Esophagus muscularis mucosa (tissue), 3 donors: ENCODE measurements around the gene MTHFR.

Source experiments
- POLR2A ChIP-seq: fragments of 450-650 bp; IDR thresholded peaks from one replicate; pipeline ENCODE4 v1.6.1; 2017; ENCODE audit warnings: antibody characterized with exemption, moderate library complexity, mild to moderate bottlenecking, low read depth
- POLR2AphosphoS5 ChIP-seq, 2 donors: sonication (generic); formaldehyde crosslinking; IDR thresholded peaks; one replicate each; pipeline ENCODE4 v1.6.1; 2017; ENCODE audit warnings: antibody characterized with exemption in 2 of 2
- TF ChIP-seq, protein P1 (sequence below), 3 experiments: fragments of 200-600 bp in 2 of 3; fragments of 450-650 bp in 1 of 3; sonication (generic) in 2 of 3; IDR thresholded peaks; one replicate each; pipeline ENCODE4 v1.5.1; 2017 to 2019; ENCODE audit warnings: antibody characterized with exemption in 3 of 3, mild to moderate bottlenecking in 2 of 3, moderate library complexity in 1 of 3

DNA sequence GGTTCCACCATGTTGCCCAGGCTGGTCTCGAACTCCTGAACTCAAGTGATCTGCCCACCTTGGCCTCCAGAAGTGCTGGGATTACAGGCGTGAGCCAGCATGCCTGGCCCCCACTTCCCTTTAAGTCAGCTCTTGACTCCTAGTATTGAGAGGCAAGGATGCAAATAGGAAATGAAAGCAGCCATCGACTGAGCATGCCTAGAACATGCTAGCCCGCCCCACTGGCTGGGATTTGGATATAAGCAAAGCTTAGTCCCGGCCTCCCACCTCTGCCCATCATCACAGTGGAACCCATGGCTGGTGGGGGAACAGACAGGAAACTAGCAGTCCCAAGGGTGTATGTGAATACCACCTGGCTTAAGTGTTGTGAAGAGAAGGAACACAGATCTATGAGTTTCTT lies 33.3 kb downstream of the MTHFR start:
- TF ChIP-seq, protein P1, sequence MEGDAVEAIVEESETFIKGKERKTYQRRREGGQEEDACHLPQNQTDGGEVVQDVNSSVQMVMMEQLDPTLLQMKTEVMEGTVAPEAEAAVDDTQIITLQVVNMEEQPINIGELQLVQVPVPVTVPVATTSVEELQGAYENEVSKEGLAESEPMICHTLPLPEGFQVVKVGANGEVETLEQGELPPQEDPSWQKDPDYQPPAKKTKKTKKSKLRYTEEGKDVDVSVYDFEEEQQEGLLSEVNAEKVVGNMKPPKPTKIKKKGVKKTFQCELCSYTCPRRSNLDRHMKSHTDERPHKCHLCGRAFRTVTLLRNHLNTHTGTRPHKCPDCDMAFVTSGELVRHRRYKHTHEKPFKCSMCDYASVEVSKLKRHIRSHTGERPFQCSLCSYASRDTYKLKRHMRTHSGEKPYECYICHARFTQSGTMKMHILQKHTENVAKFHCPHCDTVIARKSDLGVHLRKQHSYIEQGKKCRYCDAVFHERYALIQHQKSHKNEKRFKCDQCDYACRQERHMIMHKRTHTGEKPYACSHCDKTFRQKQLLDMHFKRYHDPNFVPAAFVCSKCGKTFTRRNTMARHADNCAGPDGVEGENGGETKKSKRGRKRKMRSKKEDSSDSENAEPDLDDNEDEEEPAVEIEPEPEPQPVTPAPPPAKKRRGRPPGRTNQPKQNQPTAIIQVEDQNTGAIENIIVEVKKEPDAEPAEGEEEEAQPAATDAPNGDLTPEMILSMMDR (IDR thresholded peaks at IDR 0.05), result no peak
- TF ChIP-seq POLR2A (no peak), POLR2AphosphoS5 (IDR thresholded peaks at IDR 0.05) (no peak)
